ENCODE data around the gene LUC7L3. TPM values are rescaled to one million over a fixed set of nuclear protein-coding genes. Genes with fewer than 3 reads are reported as not detected.
A peak's percentile ranks its signal among the peaks of the same experiment; 100 is the strongest.

LUC7L3 gene
- total and polyA plus RNA-seq, 2 of the 13 experiments (the other 11 are each of a cell fraction or from before 2014, with no cell fraction given): 108 to 120 TPM

DNA sequence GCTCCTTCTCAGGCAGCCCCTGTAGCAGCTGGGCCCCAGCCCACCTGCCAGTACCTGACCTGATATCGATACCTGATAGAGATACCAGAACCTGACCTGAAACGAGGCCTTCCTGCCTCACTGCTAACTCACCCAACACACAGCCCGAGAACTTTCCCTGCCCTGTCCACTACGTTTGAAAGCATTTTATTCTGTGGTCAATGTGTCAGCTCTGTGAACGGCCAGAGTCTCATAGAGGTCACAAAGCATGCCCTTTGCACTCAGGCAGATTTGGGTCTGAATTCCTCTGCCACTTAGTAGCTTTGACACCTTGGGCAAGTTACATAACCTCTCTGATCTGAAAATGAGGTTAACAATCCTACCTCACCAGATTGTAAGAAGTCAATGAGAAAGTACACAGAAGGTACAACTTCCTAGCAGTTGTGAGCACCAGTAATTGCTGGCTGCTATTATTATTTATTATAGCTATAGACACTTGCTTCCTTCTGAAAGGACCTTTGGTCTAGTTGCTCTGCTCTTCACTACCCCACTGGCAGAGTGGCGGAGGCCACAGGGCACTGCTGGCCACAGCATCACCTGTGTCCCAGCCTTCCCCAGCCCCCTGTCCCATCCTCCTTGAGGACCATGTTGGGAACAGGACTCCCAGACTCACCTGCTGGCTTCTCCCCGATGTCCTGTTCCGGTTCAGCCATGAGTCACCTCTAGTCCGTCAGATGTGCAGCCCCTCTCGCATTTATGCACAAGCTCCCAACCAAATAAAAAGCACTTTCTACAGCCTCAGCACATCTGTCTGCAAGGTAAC lies 47.0 kb downstream of the LUC7L3 start (continued):
- TF ChIP-seq, protein P1, sequence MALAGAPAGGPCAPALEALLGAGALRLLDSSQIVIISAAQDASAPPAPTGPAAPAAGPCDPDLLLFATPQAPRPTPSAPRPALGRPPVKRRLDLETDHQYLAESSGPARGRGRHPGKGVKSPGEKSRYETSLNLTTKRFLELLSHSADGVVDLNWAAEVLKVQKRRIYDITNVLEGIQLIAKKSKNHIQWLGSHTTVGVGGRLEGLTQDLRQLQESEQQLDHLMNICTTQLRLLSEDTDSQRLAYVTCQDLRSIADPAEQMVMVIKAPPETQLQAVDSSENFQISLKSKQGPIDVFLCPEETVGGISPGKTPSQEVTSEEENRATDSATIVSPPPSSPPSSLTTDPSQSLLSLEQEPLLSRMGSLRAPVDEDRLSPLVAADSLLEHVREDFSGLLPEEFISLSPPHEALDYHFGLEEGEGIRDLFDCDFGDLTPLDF (CRISPR knock-in tag; IDR thresholded peaks at IDR 0.05): no peak
- no peak for TF ChIP-seq CBX1 (IDR thresholded peaks at IDR 0.05; ENCODE audit: low read depth)
- TF ChIP-seq HNF4A (CRISPR knock-in tag; IDR thresholded peaks at IDR 0.05): peak; percentile 80
- no peak for TF ChIP-seq POGZ (CRISPR knock-in tag; IDR thresholded peaks at IDR 0.05)
- TF ChIP-seq, protein P2, sequence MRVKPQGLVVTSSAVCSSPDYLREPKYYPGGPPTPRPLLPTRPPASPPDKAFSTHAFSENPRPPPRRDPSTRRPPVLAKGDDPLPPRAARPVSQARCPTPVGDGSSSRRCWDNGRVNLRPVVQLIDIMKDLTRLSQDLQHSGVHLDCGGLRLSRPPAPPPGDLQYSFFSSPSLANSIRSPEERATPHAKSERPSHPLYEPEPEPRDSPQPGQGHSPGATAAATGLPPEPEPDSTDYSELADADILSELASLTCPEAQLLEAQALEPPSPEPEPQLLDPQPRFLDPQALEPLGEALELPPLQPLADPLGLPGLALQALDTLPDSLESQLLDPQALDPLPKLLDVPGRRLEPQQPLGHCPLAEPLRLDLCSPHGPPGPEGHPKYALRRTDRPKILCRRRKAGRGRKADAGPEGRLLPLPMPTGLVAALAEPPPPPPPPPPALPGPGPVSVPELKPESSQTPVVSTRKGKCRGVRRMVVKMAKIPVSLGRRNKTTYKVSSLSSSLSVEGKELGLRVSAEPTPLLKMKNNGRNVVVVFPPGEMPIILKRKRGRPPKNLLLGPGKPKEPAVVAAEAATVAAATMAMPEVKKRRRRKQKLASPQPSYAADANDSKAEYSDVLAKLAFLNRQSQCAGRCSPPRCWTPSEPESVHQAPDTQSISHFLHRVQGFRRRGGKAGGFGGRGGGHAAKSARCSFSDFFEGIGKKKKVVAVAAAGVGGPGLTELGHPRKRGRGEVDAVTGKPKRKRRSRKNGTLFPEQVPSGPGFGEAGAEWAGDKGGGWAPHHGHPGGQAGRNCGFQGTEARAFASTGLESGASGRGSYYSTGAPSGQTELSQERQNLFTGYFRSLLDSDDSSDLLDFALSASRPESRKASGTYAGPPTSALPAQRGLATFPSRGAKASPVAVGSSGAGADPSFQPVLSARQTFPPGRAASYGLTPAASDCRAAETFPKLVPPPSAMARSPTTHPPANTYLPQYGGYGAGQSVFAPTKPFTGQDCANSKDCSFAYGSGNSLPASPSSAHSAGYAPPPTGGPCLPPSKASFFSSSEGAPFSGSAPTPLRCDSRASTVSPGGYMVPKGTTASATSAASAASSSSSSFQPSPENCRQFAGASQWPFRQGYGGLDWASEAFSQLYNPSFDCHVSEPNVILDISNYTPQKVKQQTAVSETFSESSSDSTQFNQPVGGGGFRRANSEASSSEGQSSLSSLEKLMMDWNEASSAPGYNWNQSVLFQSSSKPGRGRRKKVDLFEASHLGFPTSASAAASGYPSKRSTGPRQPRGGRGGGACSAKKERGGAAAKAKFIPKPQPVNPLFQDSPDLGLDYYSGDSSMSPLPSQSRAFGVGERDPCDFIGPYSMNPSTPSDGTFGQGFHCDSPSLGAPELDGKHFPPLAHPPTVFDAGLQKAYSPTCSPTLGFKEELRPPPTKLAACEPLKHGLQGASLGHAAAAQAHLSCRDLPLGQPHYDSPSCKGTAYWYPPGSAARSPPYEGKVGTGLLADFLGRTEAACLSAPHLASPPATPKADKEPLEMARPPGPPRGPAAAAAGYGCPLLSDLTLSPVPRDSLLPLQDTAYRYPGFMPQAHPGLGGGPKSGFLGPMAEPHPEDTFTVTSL (CRISPR knock-in tag; IDR thresholded peaks at IDR 0.05; ENCODE audit: borderline replicate concordance): no peak
- no peak for TF ChIP-seq MTF1 (CRISPR knock-in tag; IDR thresholded peaks at IDR 0.05)
- TF ChIP-seq RXRB (CRISPR knock-in tag; IDR thresholded peaks at IDR 0.05; ENCODE audit: borderline replicate concordance): peak; percentile 30; the same call in 1 of the 2 replicates
- no peak for TF ChIP-seq YY1 (IDR thresholded peaks at IDR 0.05; ENCODE audit: insufficient read depth, insufficient replicate concordance, low read depth, low read length)
- TF ChIP-seq, protein P3, sequence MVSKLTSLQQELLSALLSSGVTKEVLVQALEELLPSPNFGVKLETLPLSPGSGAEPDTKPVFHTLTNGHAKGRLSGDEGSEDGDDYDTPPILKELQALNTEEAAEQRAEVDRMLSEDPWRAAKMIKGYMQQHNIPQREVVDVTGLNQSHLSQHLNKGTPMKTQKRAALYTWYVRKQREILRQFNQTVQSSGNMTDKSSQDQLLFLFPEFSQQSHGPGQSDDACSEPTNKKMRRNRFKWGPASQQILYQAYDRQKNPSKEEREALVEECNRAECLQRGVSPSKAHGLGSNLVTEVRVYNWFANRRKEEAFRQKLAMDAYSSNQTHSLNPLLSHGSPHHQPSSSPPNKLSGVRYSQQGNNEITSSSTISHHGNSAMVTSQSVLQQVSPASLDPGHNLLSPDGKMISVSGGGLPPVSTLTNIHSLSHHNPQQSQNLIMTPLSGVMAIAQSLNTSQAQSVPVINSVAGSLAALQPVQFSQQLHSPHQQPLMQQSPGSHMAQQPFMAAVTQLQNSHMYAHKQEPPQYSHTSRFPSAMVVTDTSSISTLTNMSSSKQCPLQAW (CRISPR knock-in tag; IDR thresholded peaks at IDR 0.05): no peak
- TF ChIP-seq NFIC (IDR thresholded peaks at IDR 0.05; ENCODE audit: low read length): no peak
- TF ChIP-seq, protein P4, sequence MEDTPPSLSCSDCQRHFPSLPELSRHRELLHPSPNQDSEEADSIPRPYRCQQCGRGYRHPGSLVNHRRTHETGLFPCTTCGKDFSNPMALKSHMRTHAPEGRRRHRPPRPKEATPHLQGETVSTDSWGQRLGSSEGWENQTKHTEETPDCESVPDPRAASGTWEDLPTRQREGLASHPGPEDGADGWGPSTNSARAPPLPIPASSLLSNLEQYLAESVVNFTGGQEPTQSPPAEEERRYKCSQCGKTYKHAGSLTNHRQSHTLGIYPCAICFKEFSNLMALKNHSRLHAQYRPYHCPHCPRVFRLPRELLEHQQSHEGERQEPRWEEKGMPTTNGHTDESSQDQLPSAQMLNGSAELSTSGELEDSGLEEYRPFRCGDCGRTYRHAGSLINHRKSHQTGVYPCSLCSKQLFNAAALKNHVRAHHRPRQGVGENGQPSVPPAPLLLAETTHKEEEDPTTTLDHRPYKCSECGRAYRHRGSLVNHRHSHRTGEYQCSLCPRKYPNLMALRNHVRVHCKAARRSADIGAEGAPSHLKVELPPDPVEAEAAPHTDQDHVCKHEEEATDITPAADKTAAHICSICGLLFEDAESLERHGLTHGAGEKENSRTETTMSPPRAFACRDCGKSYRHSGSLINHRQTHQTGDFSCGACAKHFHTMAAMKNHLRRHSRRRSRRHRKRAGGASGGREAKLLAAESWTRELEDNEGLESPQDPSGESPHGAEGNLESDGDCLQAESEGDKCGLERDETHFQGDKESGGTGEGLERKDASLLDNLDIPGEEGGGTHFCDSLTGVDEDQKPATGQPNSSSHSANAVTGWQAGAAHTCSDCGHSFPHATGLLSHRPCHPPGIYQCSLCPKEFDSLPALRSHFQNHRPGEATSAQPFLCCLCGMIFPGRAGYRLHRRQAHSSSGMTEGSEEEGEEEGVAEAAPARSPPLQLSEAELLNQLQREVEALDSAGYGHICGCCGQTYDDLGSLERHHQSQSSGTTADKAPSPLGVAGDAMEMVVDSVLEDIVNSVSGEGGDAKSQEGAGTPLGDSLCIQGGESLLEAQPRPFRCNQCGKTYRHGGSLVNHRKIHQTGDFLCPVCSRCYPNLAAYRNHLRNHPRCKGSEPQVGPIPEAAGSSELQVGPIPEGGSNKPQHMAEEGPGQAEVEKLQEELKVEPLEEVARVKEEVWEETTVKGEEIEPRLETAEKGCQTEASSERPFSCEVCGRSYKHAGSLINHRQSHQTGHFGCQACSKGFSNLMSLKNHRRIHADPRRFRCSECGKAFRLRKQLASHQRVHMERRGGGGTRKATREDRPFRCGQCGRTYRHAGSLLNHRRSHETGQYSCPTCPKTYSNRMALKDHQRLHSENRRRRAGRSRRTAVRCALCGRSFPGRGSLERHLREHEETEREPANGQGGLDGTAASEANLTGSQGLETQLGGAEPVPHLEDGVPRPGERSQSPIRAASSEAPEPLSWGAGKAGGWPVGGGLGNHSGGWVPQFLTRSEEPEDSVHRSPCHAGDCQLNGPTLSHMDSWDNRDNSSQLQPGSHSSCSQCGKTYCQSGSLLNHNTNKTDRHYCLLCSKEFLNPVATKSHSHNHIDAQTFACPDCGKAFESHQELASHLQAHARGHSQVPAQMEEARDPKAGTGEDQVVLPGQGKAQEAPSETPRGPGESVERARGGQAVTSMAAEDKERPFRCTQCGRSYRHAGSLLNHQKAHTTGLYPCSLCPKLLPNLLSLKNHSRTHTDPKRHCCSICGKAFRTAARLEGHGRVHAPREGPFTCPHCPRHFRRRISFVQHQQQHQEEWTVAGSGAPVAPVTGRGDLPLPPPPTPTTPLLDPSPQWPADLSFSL (CRISPR knock-in tag; IDR thresholded peaks at IDR 0.05): no peak
